NT2/D1 (cell line): ENCODE measurements around the gene VEGFC.

Experiments used
- DNase-seq: peaks from one replicate; pipeline ENCODE4 v3.0.0-alpha.2; 2011; ENCODE audit warnings: low read depth, low spot score
- H3K27me3 ChIP-seq: 2 replicates; pipeline ENCODE4 v1.6.0; 2011; ENCODE audit warnings: mild to moderate bottlenecking; ENCODE audit not compliant: insufficient read length, insufficient read depth
- H3K36me3 ChIP-seq: 2 replicates; pipeline ENCODE4 v1.6.1; 2011; ENCODE audit warnings: mild to moderate bottlenecking, low read length, mixed read lengths; ENCODE audit not compliant: insufficient read depth, insufficient read length
- H3K4me1 ChIP-seq: 2 replicates; pipeline ENCODE4 v1.5.1; 2011; ENCODE audit not compliant: insufficient read depth, insufficient read length
- H3K4me3 ChIP-seq: 2 replicates; pipeline ENCODE4 v1.5.1; 2011; ENCODE audit warnings: low read depth; ENCODE audit not compliant: insufficient read length
- H3K9ac ChIP-seq: 2 replicates; pipeline ENCODE4 v1.6.0; 2011; ENCODE audit warnings: low read depth; ENCODE audit not compliant: insufficient read length
- H3K9me3 ChIP-seq: 2 replicates; pipeline ENCODE4 v1.5.1; 2011; ENCODE audit warnings: mild to moderate bottlenecking, low read length; ENCODE audit not compliant: insufficient read depth
- SUZ12 ChIP-seq: IDR thresholded peaks from 2 replicates; pipeline ENCODE4 v1.6.1; 2011; ENCODE audit not compliant: insufficient read length, insufficient read depth; ENCODE audit errors: extremely low read depth
- YY1 ChIP-seq: IDR thresholded peaks from 2 replicates; pipeline ENCODE4 v1.6.1; 2011; ENCODE audit not compliant: insufficient read length, insufficient read depth
- ZNF274 ChIP-seq: IDR thresholded peaks from 2 replicates; pipeline ENCODE4 v1.6.1; 2011; ENCODE audit warnings: mild to moderate bottlenecking, low read depth, low read length

Gene VEGFC

GRCh38 chr4:176788971-176789370, 3.8 kb downstream of the VEGFC start:
- Histone ChIP-seq H3K9me3 (no peaks in the 10 kb centered on the region), H3K4me1 (no peaks in the 10 kb centered on the region), H3K4me3 (no peak overlapping the region), H3K9ac (no peak overlapping the region), H3K36me3 (no peaks in the 10 kb centered on the region), H3K27me3 (peaks cover 27% of the 10 kb centered on the region)
- DNase-seq: no peak
- TF ChIP-seq YY1: no peak
- TF ChIP-seq ZNF274: no peak
- TF ChIP-seq SUZ12: no peak

DNA sequence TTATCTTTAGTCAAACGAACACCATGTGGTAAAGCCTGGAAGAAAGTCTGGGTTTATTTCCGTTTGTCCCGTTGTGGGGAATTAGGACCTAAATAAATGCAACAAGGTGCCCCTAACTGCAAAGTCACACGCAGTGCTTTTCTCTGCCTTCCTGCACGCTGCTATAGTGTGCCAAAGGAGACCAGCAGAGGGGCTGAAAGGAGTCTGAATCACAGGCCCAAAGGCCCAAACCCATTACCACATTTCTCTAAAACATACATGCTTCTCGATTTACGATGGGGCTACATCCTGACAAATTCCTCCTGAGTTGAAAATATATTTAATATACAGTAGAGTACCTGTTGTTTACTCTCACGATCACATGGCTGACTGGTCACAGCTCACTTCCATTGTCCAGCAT, 4.5 kb downstream of the VEGFC start:
- DNase-seq: no peak
- Histone ChIP-seq H3K9me3 (no peaks in the 10 kb centered on the region), H3K9ac (no peak overlapping the region), H3K36me3 (no peaks in the 10 kb centered on the region), H3K27me3 (peaks cover 20% of the 10 kb centered on the region), H3K4me1 (no peaks in the 10 kb centered on the region), H3K4me3 (no peak overlapping the region)
- no peak for TF ChIP-seq YY1
- TF ChIP-seq ZNF274: no peak
- TF ChIP-seq SUZ12: no peak

DNA sequence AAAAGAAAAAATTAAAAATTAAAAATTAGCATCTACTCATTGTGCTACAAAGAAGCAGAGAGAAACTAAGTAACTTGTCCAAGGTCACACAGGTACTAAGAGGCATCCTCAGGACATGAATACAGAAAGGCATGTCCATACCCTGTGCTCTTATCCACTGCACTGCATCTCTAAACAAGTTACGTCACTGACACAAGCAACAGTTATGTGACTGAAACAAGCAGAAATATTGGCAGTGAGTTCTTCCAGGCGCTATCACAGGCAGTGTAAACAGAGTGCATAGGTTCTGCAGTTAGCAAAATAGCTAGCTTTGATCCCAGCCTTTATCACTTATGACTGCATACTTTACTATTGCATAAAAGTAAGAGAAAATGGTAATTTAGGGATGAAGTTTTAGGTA, 7.9 kb downstream of the VEGFC start:
- Histone ChIP-seq H3K36me3 (no peaks in the 10 kb centered on the region), H3K27me3 (no peaks in the 10 kb centered on the region), H3K4me1 (no peaks in the 10 kb centered on the region), H3K9me3 (no peaks in the 10 kb centered on the region), H3K4me3 (no peak overlapping the region), H3K9ac (no peak overlapping the region)
- no peak for DNase-seq
- TF ChIP-seq SUZ12 (no peak), ZNF274 (no peak), YY1 (no peak)

GRCh38 chr4:176782794-176783193, 9.9 kb downstream of the VEGFC start:
- Histone ChIP-seq H3K9me3 (no peaks in the 10 kb centered on the region), H3K4me1 (no peaks in the 10 kb centered on the region), H3K9ac (no peak overlapping the region), H3K27me3 (no peaks in the 10 kb centered on the region), H3K36me3 (no peaks in the 10 kb centered on the region), H3K4me3 (no peak overlapping the region)
- TF ChIP-seq ZNF274: no peak
- TF ChIP-seq SUZ12: no peak
- TF ChIP-seq YY1: no peak
- no peak for DNase-seq

DNA sequence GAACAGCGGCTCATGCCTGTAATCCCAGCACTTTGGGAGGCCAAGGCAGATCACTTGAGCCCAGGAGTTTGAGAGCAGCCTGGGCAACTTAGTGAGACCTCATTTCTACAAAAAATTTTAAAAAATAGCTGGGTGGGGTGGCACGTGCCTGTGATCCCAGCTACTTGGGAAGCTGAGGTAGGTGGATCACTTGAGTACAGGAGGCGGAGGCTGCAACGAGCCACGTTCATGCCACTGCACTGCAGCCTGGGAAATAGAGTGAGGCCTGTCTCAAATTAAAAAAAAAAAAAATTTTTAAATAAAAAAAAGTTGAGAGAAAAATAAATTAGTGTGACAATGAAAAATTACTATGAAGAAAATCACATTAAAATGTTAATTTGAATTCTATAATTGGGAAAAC, 10.5 kb downstream of the VEGFC start:
- no peaks in the 10 kb centered on the region for H3K4me1 ChIP-seq
- H3K27me3 ChIP-seq: no peaks in the 10 kb centered on the region
- no peak overlapping the region for H3K4me3 ChIP-seq
- TF ChIP-seq YY1: no peak
- no peak for TF ChIP-seq SUZ12
- TF ChIP-seq ZNF274: no peak
- H3K9me3 ChIP-seq: no peaks in the 10 kb centered on the region
- no peaks in the 10 kb centered on the region for H3K36me3 ChIP-seq
- DNase-seq: no peak
- H3K9ac ChIP-seq: no peak overlapping the region

DNA sequence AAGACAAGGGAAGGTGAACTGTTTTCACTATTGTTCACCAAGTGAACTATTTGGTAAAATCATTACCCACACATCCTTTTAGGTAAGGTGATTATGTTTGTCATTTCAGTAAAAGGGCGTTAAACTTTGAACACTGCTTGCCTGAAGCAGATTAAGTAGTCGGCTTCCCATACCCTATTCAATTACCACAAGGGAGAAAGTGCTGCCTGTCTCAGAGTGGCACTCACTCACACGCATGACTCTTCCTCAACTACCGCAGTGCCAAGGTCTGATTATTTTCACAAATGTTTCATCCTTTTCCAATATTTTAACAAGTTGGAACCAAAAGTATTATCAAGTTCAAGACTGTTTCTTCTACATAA, 11.0 kb downstream of the VEGFC start:
- no peaks in the 10 kb centered on the region for H3K4me1 ChIP-seq
- no peaks in the 10 kb centered on the region for H3K36me3 ChIP-seq
- H3K27me3 ChIP-seq: no peaks in the 10 kb centered on the region
- DNase-seq: no peak
- no peak for TF ChIP-seq SUZ12
- no peak for TF ChIP-seq ZNF274
- no peak for TF ChIP-seq YY1
- H3K4me3 ChIP-seq: no peak overlapping the region
- no peak overlapping the region for H3K9ac ChIP-seq
- H3K9me3 ChIP-seq: no peaks in the 10 kb centered on the region

GRCh38 chr4:176780995-176781738, 11.6 kb downstream of the VEGFC start:
- no peaks in the 10 kb centered on the region for H3K4me1 ChIP-seq
- no peaks in the 10 kb centered on the region for H3K9me3 ChIP-seq
- TF ChIP-seq YY1: no peak
- no peak for TF ChIP-seq SUZ12
- no peak for TF ChIP-seq ZNF274
- DNase-seq: no peak
- H3K27me3 ChIP-seq: no peaks in the 10 kb centered on the region
- H3K9ac ChIP-seq: no peak overlapping the region
- no peaks in the 10 kb centered on the region for H3K36me3 ChIP-seq
- H3K4me3 ChIP-seq: no peak overlapping the region

DNA sequence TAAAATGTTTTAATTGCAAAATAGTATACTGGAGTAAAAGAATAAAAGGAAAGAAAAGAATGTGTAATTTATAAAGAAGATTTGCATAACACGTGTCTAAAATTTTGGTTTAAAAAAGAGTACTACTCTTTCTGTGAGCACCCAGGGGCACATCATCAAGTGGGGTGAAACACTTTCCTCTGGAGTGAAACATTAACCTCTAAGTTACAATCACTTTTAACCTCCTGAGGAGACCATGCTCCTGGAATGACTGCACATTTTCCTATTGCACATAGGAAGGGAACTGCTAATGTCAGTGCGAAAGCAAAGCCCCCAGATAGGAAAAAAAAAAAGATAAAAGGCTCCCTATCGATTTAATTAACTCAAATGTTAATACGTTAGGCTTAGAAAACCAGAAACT, 13.3 kb downstream of the VEGFC start:
- H3K4me3 ChIP-seq: no peak overlapping the region
- H3K4me1 ChIP-seq: no peaks in the 10 kb centered on the region
- no peaks in the 10 kb centered on the region for H3K9me3 ChIP-seq
- H3K36me3 ChIP-seq: no peaks in the 10 kb centered on the region
- TF ChIP-seq SUZ12 (no peak), YY1 (no peak), ZNF274 (no peak)
- no peak for DNase-seq
- no peaks in the 10 kb centered on the region for H3K27me3 ChIP-seq
- no peak overlapping the region for H3K9ac ChIP-seq
